Left lung (tissue), 10 donors: Measurements from ENCODE around the gene PGRMC2. TPM values are rescaled to one million over a fixed set of nuclear protein-coding genes. Genes with fewer than 3 reads are reported as not detected.

Experiments
- ATAC-seq: fragments of 200-7000 bp; cut with Tn5 transposase; one replicate; pipeline ENCODE4 v1.9.1; 2020; ENCODE audit warnings: moderate library complexity
- DNase-seq, 4 donors: peaks; one replicate each; pipeline ENCODE4 v3.0.0-alpha.2; 2013 to 2020
- H3K27ac ChIP-seq, 2 donors: fragments of 200-600 bp; sonication (generic) in 1 of 2; one replicate each; pipeline versions ENCODE4 v1.5.0 to v1.8.0; 2020 to 2021
- H3K27me3 ChIP-seq, 2 donors: fragments of 200-600 bp; sonication (generic) in 1 of 2; one replicate each; pipeline versions ENCODE4 v1.5.0 to v1.8.0; 2020 to 2021
- H3K36me3 ChIP-seq, 2 donors: fragments of 200-600 bp; sonication (generic) in 1 of 2; one replicate each; pipeline versions ENCODE4 v1.5.0 to v1.8.0; 2020 to 2021
- H3K4me1 ChIP-seq, 2 donors: fragments of 200-600 bp; one replicate each; pipeline ENCODE4 v1.8.0; 2021
- H3K4me3 ChIP-seq, 2 donors: fragments of 200-600 bp; sonication (generic) in 1 of 2; one replicate each; pipeline versions ENCODE4 v1.5.0 to v1.8.0; 2020 to 2021; ENCODE audit warnings: mild to moderate bottlenecking in 1 of 2
- H3K9me3 ChIP-seq, 2 donors: fragments of 200-600 bp; sonication (generic) in 1 of 2; one replicate each; pipeline versions ENCODE4 v1.5.0 to v1.8.0; 2020 to 2021
- CTCF ChIP-seq, 2 donors: fragments of 200-600 bp; sonication (generic) in 1 of 2; IDR thresholded peaks; one replicate each; pipeline versions ENCODE4 v1.5.0 to v1.8.0; 2021; ENCODE audit warnings: antibody characterized with exemption in 2 of 2
- intact Hi-C, 2 donors: fragments of 100-400 bp; cut with DNase I; formaldehyde crosslinking; loops; one replicate each; pipeline versions ENCODE4 v1.11.2 to v1.14.2; 2022
- polyA plus RNA-seq, 6 donors: library from polyadenylated mRNA; unstranded; fragments of 120-200 nt; gene quantifications; one replicate each; pipeline ENCODE4 v1.2.1, GENCODE V29; 2013; ENCODE audit not compliant: insufficient read length in 6 of 6
- total RNA-seq, 2 donors: library from RNA; stranded (reverse); fragmentation: NEBNext Ultra II Directional; extraction: Animal tissue kit (Norgen Biotek cat#: 25700); gene quantifications; one replicate each; pipeline ENCODE4 v1.2.1, GENCODE V29; 2021
- donor health status: DM: no; HTN: yes; CAD: no.
- donor health status: DM: no; HTN: no; CAD: no.

PGRMC2 gene
- total and polyA plus RNA-seq, 8 donors: 59.7 to 84.5 (median 77.4) TPM

GRCh38 chr4:128285085-128285997 lies 2.3 kb downstream of the PGRMC2 start:
- no peak for ATAC-seq
- intact Hi-C loops: no loop called here
- Histone ChIP-seq H3K4me3 (peak overlapping the region in 1 of 2 donors; percentile 90), H3K9me3 (no peaks in the 10 kb centered on the region), H3K27ac (no peak overlapping the region), H3K36me3 (no peaks in the 10 kb centered on the region), H3K4me1 (peaks cover 15 to 35% of the 10 kb centered on the region in 2 donors), H3K27me3 (no peaks in the 10 kb centered on the region)
- no peak for TF ChIP-seq CTCF (IDR thresholded peaks at IDR 0.05)
- DNase-seq: peak in 1 of 4 donors; percentile 13

GRCh38 chr4:128284317-128284716 lies 3.3 kb downstream of the PGRMC2 start:
- H3K36me3 ChIP-seq: no peaks in the 10 kb centered on the region
- peaks cover 15 to 43% of the 10 kb centered on the region in 2 donors for H3K4me1 ChIP-seq
- intact Hi-C loops: no loop called here
- DNase-seq (no peak), ATAC-seq (no peak)
- H3K4me3 ChIP-seq: peak overlapping the region in 1 of 2 donors; percentile 90
- no peaks in the 10 kb centered on the region for H3K27me3 ChIP-seq
- no peak for TF ChIP-seq CTCF (IDR thresholded peaks at IDR 0.05)
- H3K27ac ChIP-seq: no peak overlapping the region
- H3K9me3 ChIP-seq: no peaks in the 10 kb centered on the region

- intact Hi-C loops: no loop called here
- no peak for TF ChIP-seq CTCF (IDR thresholded peaks at IDR 0.05)
- ATAC-seq: no peak
Measured at GRCh38 chr4:128283071-128283470, 4.5 kb downstream of the PGRMC2 start.

GRCh38 chr4:128282516-128282915 lies 5.1 kb downstream of the PGRMC2 start:
- Histone ChIP-seq H3K36me3 (no peaks in the 10 kb centered on the region), H3K27ac (no peak overlapping the region), H3K4me1 (peaks cover 15 to 39% of the 10 kb centered on the region in 2 donors), H3K9me3 (no peaks in the 10 kb centered on the region), H3K27me3 (no peaks in the 10 kb centered on the region), H3K4me3 (no peak overlapping the region)
- no peak for ATAC-seq
- no peak for DNase-seq
- intact Hi-C loops: no loop called here
- TF ChIP-seq CTCF (IDR thresholded peaks at IDR 0.05): no peak

More at GRCh38 chr4:128283071-128283470, 4.5 kb downstream of the PGRMC2 start:
- Histone ChIP-seq H3K9me3 (no peaks in the 10 kb centered on the region), H3K4me3 (no peak overlapping the region), H3K4me1 (peaks cover 15 to 39% of the 10 kb centered on the region in 2 donors), H3K36me3 (no peaks in the 10 kb centered on the region), H3K27ac (no peak overlapping the region), H3K27me3 (no peaks in the 10 kb centered on the region)
- DNase-seq: no peak

- Histone ChIP-seq H3K27me3 (no peaks in the 10 kb centered on the region), H3K36me3 (no peaks in the 10 kb centered on the region), H3K27ac (no peak overlapping the region), H3K4me3 (no peak overlapping the region), H3K9me3 (no peaks in the 10 kb centered on the region), H3K4me1 (peaks cover 13 to 37% of the 10 kb centered on the region in 2 donors)
- intact Hi-C loops: no loop called here
- DNase-seq: no peak
- TF ChIP-seq CTCF (IDR thresholded peaks at IDR 0.05): no peak
- ATAC-seq: no peak
Measured at GRCh38 chr4:128281354-128281753, 6.3 kb downstream of the PGRMC2 start.
